ENCODE results near the gene ARHGAP18.

Gene ARHGAP18

DNA sequence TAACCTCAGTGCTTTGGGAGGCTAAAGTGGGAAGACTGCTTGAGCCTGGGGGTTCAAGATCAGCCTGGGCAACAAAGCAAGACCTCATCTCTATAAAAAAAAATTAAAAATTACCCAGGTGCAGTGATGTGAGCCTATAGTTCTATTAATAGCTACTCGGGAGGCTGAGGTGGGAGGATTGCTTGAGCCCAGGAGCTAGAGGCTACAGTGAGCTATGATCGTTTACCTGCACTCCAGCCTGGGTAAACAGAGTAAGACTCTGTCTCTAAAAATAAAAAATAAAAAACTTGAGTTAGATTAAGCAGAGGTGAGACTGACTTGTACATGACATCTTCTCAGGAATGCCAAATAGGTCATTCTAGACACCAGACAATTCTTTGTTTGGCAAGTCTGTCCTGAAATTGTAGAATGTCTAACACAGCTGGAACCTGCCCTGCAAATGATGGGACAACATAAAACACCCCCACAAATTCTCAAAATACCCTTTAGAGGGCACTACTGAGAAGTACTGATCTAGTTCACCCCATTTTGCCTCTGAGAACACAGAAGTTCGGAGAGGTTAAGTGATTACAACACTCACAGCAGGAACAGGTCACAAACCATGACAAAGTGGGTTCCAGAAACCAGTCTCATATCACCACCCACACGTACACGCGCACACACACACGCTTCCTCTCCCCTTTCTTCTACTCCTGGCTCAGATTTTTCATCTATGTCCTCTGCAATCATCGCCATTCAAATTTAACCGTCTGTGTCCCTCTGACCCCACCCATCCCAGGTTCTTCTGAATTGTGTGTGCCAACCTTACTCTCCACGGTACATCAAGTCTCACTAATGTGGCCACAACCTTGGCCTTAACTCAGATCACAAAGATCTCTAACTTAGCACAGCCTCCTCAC lies 38.3 kb downstream of the ARHGAP18 start:
- in situ Hi-C loops (cut with MboI; ENCODE audit: low sequenced_read_pairs) = no loop called here

GRCh38 chr6:129670634-129671033 lies 39.3 kb downstream of the ARHGAP18 start:
- in situ Hi-C loops (cut with MboI; ENCODE audit: low sequenced_read_pairs) = no loop called here

DNA sequence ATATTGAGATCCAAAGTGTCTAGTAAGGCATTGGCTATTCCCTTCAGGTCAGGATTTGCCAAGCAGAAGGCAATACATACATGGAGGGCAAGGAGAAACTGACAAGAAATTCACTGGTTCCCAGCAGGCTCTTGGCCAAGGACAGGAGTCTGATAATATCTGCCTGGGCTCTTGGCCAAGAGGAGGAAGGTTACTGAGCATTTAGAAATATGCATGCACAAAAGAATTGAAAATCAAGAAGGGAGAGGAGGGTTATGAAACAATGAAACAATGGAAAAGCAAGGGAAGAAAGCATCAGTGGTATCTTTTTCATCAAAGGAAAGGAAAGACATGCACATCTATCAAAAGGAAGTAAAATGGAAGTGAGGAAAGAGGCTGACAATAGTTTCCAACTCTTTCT lies 42.4 kb downstream of the ARHGAP18 start:
- in situ Hi-C loops (cut with MboI; ENCODE audit: low sequenced_read_pairs) = no loop called here

GRCh38 chr6:129667034-129667433 lies 42.9 kb downstream of the ARHGAP18 start:
- in situ Hi-C loops (cut with MboI; ENCODE audit: low sequenced_read_pairs) = no loop called here

DNA sequence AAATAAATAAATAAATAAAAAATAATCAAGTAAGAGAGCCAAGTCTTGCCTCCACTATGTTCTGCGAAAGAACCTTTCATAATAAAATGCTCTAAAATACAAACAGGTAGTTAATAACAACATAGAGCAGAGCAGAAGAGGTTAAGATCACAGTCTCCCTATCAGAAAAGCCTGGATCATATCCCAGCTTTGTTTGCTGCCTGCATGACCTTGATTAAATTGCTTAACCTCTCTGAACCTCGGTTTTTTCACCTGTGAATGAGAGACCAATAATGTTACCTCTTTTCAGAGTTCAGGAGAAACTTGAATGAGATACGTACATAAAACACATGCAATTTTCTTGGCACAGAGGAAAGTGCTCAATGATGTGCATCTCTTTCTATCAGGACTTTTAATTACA lies 44.4 kb downstream of the ARHGAP18 start:
- in situ Hi-C loops (cut with MboI; ENCODE audit: low sequenced_read_pairs) = no loop called here

DNA sequence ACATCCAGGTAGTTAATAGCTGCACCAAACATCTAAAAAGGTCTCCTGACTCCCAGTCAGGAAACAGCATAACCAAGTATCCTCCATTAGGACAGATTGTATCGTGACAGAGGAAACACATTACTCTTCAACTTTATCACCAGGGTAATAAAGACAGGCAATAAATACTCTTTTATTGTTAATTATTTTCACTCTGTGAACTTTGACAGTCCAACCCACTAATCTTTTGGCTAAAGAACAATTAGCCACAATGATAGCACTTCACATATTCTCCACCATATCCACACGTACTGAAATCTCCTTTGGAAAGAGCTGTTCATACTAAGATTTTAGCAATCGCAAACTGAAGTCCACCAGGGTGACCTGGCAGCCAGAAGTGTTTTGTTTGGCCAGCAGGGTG lies 46.4 kb downstream of the ARHGAP18 start:
- in situ Hi-C loops (cut with MboI; ENCODE audit: low sequenced_read_pairs) = no loop called here

DNA sequence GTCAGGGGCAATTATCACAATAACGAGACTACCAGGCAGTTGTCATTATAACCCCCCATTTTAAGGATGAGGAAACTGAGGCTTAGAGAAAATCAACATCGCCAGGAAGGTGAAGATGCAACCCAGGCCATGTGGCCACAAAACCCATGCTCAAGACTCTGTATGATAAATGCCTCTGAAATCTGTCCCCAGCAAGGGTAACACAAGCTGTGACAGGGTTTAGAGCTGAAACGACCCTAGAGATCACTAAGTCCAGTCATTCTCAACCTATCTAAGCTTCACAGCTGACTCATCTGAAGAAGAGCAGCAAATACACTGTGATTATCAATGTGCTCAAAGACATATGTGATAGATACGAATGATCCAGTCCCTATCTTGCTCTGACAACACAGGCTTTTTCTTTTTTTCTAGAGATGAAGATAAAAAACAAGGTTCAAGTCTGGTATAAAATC lies 47.0 kb downstream of the ARHGAP18 start:
- in situ Hi-C loops (cut with MboI; ENCODE audit: low sequenced_read_pairs) = no loop called here

GRCh38 chr6:129662406-129662766 lies 47.6 kb downstream of the ARHGAP18 start:
- in situ Hi-C loops (cut with MboI; ENCODE audit: low sequenced_read_pairs) = no loop called here

DNA sequence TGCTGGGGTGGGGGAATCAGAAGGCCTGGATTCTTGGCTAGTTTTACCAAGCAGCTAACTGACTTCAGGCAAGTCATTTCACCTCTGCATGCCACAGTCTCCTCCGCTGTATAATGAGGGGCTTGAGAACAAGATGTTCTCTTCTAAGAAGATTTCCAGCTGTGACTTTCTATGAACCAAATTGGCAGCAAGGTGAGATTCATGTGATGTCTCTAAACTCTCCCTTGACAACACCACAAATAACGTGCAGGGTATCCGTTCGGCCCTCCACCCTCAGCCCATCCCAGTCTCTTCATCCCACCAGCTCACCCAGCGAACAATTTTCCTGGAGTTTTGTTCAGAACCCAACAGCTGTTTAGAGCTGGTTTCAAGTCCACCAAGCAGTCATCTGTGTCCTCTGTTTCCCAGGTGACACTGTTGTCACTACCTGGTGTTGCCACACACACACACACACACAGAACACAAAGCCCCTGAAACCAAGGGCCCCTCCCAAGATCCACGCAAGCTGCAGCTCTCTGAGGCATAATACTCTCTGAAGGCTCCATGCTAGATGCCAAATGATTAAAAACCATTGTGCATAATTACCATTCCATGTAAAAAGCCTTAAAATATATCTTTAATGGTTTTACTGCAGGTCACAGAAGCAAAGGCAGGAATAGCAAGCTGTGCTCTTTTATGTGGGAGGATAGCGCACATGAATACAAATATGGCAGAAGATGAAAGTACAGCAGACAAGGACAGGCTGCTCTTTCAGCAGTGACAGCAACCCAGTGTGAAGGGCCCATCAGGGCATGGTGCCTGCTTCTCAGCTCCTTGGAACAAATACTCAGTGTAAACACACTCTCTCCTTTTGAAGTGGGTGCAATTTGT lies 48.2 kb downstream of the ARHGAP18 start:
- in situ Hi-C loops (cut with MboI; ENCODE audit: low sequenced_read_pairs) = no loop called here

DNA sequence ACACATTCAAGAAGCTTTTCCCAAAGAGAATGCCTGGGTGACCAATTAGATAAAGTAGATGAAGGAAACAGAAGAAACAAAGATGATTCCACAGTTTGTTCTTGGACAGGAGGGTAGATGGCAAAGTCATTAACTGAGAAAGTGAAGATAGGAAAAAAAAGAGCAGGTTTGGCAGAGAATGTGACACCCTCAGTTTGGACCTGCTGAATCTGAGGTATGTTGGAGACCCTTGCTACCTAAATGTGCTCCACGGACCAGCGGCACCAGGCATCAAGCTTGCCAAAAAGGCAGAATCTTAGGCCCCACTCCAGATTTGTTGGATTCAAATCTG lies 49.7 kb downstream of the ARHGAP18 start:
- in situ Hi-C loops (cut with MboI; ENCODE audit: low sequenced_read_pairs) = no loop called here

DNA sequence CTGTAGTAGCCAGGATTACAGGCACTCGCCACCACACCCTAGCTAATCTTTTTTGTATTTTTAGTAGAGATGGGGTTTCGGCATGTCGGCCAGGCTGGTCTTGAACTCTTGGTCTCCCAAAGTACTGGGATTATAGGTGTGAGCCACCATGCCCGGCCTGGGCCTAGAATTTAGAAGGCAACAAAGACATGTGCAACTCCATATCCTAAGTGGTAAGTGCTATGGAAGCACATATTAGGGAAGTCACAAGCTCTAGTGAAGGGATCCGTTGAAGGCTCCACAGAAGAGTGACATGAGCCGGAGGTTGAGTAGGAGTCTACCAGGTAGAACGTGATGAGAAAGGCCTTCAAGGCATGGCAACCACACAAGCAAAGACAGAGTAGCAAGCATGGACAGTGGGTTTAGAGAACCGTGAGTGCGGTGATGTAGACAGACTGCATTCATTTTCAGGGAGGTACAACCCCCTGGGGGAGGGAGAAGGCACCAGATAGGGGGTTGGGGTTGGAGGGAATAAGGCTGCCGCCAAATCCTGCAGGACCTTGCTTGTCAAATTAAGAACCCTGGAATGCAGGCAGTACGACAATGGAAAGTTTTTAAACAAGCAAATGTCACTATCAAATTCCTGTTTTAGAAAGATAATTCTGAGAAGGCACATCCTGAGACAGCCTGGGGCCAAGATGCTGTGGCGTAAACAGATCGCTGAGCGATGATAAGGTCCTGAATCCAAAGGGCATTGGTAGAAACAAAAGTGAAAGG lies 50.2 kb downstream of the ARHGAP18 start:
- in situ Hi-C loops (cut with MboI; ENCODE audit: low sequenced_read_pairs) = no loop called here

- in situ Hi-C loops (cut with MboI; ENCODE audit: low sequenced_read_pairs) = no loop called here
These were observed 50.8 kb downstream of the ARHGAP18 start for GRCh38 chr6:129659167-129659566.

GRCh38 chr6:129657483-129657882 lies 52.5 kb downstream of the ARHGAP18 start:
- in situ Hi-C loops (cut with MboI; ENCODE audit: low sequenced_read_pairs) = no loop called here

DNA sequence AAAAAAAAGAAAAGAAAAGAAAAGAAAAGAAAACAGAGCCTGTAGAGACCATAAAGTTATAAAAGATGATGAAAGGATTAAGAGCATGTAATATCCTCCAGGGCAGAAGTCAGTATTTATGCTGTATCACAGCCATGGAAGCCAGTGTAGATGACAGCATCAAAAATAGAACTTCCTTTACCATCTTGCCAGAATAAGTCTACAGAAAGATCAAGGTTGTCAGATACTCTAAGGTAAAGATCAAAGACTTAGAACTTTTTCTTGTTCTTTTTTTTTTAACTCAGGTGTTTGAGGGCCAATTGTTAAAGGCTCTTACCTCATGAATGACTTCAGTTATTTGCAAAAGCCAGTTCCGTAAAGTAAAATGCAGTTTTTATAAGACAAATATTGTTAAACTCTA lies 54.6 kb downstream of the ARHGAP18 start:
- in situ Hi-C loops (cut with MboI; ENCODE audit: low sequenced_read_pairs) = no loop called here

DNA sequence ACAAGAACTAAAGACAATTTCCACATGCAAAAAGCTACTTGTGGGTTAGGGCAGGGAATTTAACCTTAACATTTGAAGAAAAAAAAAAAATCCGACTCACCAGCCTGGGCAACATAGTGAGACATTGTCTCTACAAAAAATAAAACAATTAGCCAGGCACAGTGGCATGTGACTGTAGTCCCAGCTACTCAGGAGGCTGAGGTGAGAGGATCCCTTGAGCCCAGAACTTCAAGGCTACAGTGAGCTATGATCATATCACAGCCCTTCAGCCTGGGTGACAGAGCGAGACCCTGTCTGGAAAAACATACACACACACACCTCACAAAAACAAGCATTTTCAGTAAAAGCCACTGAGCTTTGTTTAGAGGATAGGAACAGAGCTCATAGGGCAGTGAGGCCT lies 56.2 kb downstream of the ARHGAP18 start:
- in situ Hi-C loops (cut with MboI; ENCODE audit: low sequenced_read_pairs) = no loop called here

GRCh38 chr6:129653229-129653628 lies 56.7 kb downstream of the ARHGAP18 start:
- in situ Hi-C loops (cut with MboI; ENCODE audit: low sequenced_read_pairs) = no loop called here

- in situ Hi-C loops (cut with MboI; ENCODE audit: low sequenced_read_pairs) = no loop called here
These were observed 58.7 kb downstream of the ARHGAP18 start for GRCh38 chr6:129651291-129651691.

GRCh38 chr6:129648819-129649491 lies 61.0 kb downstream of the ARHGAP18 start:
- in situ Hi-C loops (cut with MboI; ENCODE audit: low sequenced_read_pairs) = no loop called here

- in situ Hi-C loops (cut with MboI; ENCODE audit: low sequenced_read_pairs) = no loop called here
These were observed 62.9 kb downstream of the ARHGAP18 start for GRCh38 chr6:129647044-129647443.

- in situ Hi-C loops (cut with MboI; ENCODE audit: low sequenced_read_pairs) = no loop called here
These were observed 63.3 kb downstream of the ARHGAP18 start for GRCh38 chr6:129646642-129647041.

All from hTERT RPE-1 (cell line).